ENCODE measurements around the gene B3GNT3. TPM values are rescaled to one million over a fixed set of nuclear protein-coding genes. Genes with fewer than 3 reads are reported as not detected.

The B3GNT3 gene
- total RNA-seq, 4 donors from 2014 or later: 0.19 to 0.32 TPM; not detected in 2

- no peak for TF ChIP-seq CTCF (IDR thresholded peaks at IDR 0.05)
- DNase-seq (ENCODE audit: low spot score) (no peak), ATAC-seq (ENCODE audit: low FRiP score) (peak; percentile 17)
Observed at GRCh38 chr19:17829855-17830566, 35.1 kb downstream of the B3GNT3 start.

DNA sequence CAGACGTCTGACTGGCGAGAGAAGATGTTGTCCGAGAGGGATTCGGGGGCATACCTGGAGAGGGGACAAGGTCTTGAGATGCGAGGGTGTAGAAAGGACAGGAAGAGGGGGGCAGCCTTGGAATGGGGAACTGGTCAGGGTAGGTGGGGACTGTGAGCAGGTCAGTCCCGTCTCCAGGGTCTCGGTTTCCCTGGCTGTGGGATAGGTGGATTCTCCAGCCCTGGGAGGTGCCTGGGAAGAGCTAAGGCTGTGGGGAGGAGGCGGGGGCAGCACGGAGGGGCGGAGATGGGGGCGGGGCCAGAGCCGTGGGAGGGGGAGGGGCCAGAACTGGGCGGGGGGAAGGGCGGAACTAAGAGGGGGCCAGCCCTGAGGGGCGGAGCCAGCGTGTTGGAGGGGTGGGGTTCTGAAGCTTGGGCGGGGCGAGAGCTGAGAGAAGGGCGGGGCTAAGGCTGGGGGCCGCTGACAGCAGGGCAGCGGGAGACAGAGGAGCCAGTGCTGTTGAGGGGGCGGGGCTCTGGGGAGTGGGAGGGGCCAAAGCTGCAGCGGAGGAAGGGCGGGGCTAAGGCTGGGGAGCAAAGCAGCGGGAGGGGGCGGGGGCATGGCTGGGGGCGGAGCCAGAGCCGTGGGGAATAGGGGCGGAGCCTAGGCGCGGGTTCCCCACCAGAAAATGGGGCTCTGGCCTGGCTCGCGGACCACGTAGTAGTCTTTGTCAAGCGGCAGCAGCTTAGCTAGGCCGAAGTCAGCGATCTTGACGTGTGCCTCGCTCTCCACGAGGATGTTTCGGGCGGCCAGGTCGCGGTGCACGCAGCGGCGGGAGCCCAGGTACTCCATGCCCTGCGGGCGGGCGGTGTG, 35.9 kb downstream of the B3GNT3 start:
- no peak for TF ChIP-seq CTCF (IDR thresholded peaks at IDR 0.05)

DNA sequence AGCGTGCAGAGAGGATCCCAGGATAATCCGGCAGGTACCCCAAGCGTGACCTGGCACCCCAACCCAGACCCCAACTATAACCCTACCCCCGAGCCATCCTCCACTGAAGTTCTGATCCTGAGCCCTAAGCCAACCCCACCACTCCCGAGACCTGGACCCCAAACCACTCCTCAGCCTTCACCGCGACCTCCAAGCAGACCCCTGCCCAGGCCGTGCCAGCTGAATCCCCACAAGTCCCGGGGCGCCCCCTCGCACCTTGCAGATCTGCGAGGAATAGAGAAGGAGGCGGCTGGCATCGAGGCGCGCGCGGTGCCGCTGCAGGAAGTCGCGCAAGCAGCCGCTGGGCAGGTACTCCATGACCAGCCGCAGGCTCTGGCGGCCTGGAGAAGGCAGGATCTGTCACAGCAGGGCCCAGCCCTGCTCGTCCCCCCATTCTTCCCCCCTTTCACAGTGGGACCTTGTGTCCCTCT, 36.5 kb downstream of the B3GNT3 start:
- no peak for TF ChIP-seq CTCF (IDR thresholded peaks at IDR 0.05)
- no peak for DNase-seq (ENCODE audit: low spot score)
- ATAC-seq (ENCODE audit: low FRiP score): no peak

More for the DNA sequence above, 35.9 kb downstream of the B3GNT3 start:
- ATAC-seq (ENCODE audit: low FRiP score): peak; percentile 52
- DNase-seq (ENCODE audit: low spot score): no peak

DNA sequence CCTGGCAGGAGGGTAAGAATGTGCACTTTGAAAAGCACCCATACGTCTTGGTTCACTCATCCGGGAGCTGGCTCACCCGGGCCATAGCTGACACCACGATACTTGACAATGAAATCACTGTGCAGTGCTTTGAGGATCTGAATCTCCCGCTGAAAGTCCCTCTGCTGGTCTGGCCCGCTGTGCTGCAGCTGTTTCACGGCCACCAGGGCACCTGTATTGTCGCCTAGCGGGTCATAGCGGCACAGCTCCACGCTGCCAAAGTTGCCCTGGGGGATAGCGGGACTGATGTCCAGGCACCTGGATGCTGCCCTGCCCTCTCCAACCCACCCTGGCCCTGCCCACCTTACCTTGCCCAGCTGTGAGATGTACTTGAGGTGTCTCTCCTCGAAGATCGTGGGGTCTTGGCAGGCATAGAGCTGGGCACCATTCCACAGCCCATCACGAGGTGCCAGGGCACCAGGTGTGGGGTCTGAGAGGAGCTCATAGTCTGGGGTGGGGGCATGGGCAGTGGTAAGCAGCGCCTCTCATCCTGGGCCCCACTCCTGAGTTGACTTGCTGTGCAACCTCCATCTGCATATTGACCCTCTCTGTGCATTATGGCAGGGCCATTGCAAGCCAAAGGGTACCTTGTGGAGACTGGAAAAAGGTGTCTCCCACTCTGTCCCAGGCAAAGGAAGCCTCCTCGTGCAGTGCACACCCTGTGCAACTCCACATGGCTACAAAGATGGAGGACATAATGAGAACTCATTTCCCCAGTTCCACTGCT, 37.7 kb downstream of the B3GNT3 start:
- DNase-seq (ENCODE audit: low spot score) (no peak), ATAC-seq (ENCODE audit: low FRiP score) (no peak)
- no peak for TF ChIP-seq CTCF (IDR thresholded peaks at IDR 0.05)

- ATAC-seq (ENCODE audit: low FRiP score): no peak
- DNase-seq (ENCODE audit: low spot score): no peak
- TF ChIP-seq CTCF (IDR thresholded peaks at IDR 0.05): no peak
Observed at GRCh38 chr19:17834350-17835181, 39.6 kb downstream of the B3GNT3 start.
